ENCODE results near the gene CCDC174. TPM values are rescaled to one million over a fixed set of nuclear protein-coding genes. Genes with fewer than 3 reads are reported as not detected.

CCDC174 gene
- total and polyA plus RNA-seq, 2 experiments from 2014 or later = 8.4 to 22.1 TPM

- Histone ChIP-seq H3K9me3 (ENCODE audit: low read depth) (no peaks in the 10 kb centered on the region), H3K9ac (no peak overlapping the region), H3K4me3 (no peak overlapping the region), H3K79me2 (ENCODE audit: insufficient read depth) (no peaks in the 10 kb centered on the region), H2AFZ (no peak overlapping the region), H3K4me1 (ENCODE audit: insufficient read depth) (peaks cover 11% of the 10 kb centered on the region), H3K36me3 (ENCODE audit: low read depth) (no peaks in the 10 kb centered on the region), H3K27ac (no peak overlapping the region), H3K4me2 (ENCODE audit: unreplicated experiment) (no peak overlapping the region), H4K20me1 (ENCODE audit: insufficient read depth) (no peaks in the 10 kb centered on the region), H3K27me3 (replicated peaks; ENCODE audit: insufficient read depth) (no peaks in the 10 kb centered on the region), H3F3A (ENCODE audit: insufficient read depth) (peaks cover 14% of the 10 kb centered on the region), H3K9me2 (ENCODE audit: insufficient read depth) (no peaks in the 10 kb centered on the region)
- no peak for DNase-seq
- WGBS, 2 experiments (ENCODE audit: low coverage in 1 of 2, low lambda C conversion rate in 2 of 2, missing lambda C conversion rate in 2 of 2) = 68 to 72% methylated on average over 7 to 8 of the region's 8 CpGs
- in situ Hi-C loops (cut with MboI) = no loop called here
- TF ChIP-seq EZH2phosphoT487 (IDR thresholded peaks at IDR 0.05; ENCODE audit: insufficient read depth, low read depth) (no peak), EZH2 (IDR thresholded peaks at IDR 0.05; ENCODE audit: insufficient read depth, poor library complexity, severe bottlenecking) (no peak)
These were observed 19.7 kb upstream of the CCDC174 start for GRCh38 chr3:14631687-14632441.

- Histone ChIP-seq H3K27ac (no peak overlapping the region), H3K4me2 (ENCODE audit: unreplicated experiment) (no peak overlapping the region), H3K79me2 (ENCODE audit: insufficient read depth) (no peaks in the 10 kb centered on the region), H2AFZ (no peak overlapping the region), H3K9me2 (ENCODE audit: insufficient read depth) (no peaks in the 10 kb centered on the region), H3K4me3 (no peak overlapping the region), H3K9ac (no peak overlapping the region), H3K27me3 (replicated peaks; ENCODE audit: insufficient read depth) (no peaks in the 10 kb centered on the region), H4K20me1 (ENCODE audit: insufficient read depth) (no peaks in the 10 kb centered on the region), H3K36me3 (ENCODE audit: low read depth) (no peaks in the 10 kb centered on the region), H3K9me3 (ENCODE audit: low read depth) (no peaks in the 10 kb centered on the region), H3F3A (ENCODE audit: insufficient read depth) (peaks cover 13% of the 10 kb centered on the region), H3K4me1 (ENCODE audit: insufficient read depth) (peaks cover 9% of the 10 kb centered on the region; the same call in 1 of the 2 replicates)
- in situ Hi-C loops (cut with MboI) = no loop called here
- no peak for TF ChIP-seq EZH2 (IDR thresholded peaks at IDR 0.05; ENCODE audit: insufficient read depth, poor library complexity, severe bottlenecking)
- TF ChIP-seq EZH2phosphoT487 (IDR thresholded peaks at IDR 0.05; ENCODE audit: insufficient read depth, low read depth) = no peak
- DNase-seq = no peak
- 40 to 48% methylated on average over 4 of the region's 4 CpGs for WGBS, 2 experiments (ENCODE audit: low coverage in 1 of 2, low lambda C conversion rate in 2 of 2, missing lambda C conversion rate in 2 of 2)
These were observed 19.1 kb upstream of the CCDC174 start for GRCh38 chr3:14632442-14632930.

- TF ChIP-seq EZH2 (IDR thresholded peaks at IDR 0.05; ENCODE audit: insufficient read depth, poor library complexity, severe bottlenecking) (no peak), EZH2phosphoT487 (IDR thresholded peaks at IDR 0.05; ENCODE audit: insufficient read depth, low read depth) (no peak)
- H3K9me3 ChIP-seq (ENCODE audit: low read depth) = no peaks in the 10 kb centered on the region
- no peaks in the 10 kb centered on the region for H3K36me3 ChIP-seq (ENCODE audit: low read depth)
- no peaks in the 10 kb centered on the region for H3K27me3 ChIP-seq (replicated peaks; ENCODE audit: insufficient read depth)
- no peak overlapping the region for H2AFZ ChIP-seq
- H4K20me1 ChIP-seq (ENCODE audit: insufficient read depth) = no peaks in the 10 kb centered on the region
- 0 out of 2 replicates have a peak, but pooled peaks cover 9% of the 10 kb centered on the region for H3K4me1 ChIP-seq (ENCODE audit: insufficient read depth)
- H3K4me2 ChIP-seq (ENCODE audit: unreplicated experiment) = no peak overlapping the region
- DNase-seq = no peak
- WGBS, 2 experiments (ENCODE audit: low coverage in 1 of 2, low lambda C conversion rate in 2 of 2, missing lambda C conversion rate in 2 of 2) = 91 to 92% methylated on average over 6 of the region's 6 CpGs
- in situ Hi-C loops (cut with MboI) = no loop called here
- peaks cover 13% of the 10 kb centered on the region for H3F3A ChIP-seq (ENCODE audit: insufficient read depth)
- no peak overlapping the region for H3K27ac ChIP-seq
- no peaks in the 10 kb centered on the region for H3K79me2 ChIP-seq (ENCODE audit: insufficient read depth)
- H3K9me2 ChIP-seq (ENCODE audit: insufficient read depth) = no peaks in the 10 kb centered on the region
- H3K4me3 ChIP-seq = no peak overlapping the region
- no peak overlapping the region for H3K9ac ChIP-seq
These were observed 18.1 kb upstream of the CCDC174 start for GRCh38 chr3:14633417-14633816.

- 0 out of 2 replicates have a peak, but pooled peaks cover 9% of the 10 kb centered on the region for H3K4me1 ChIP-seq (ENCODE audit: insufficient read depth)
- H3K27me3 ChIP-seq (replicated peaks; ENCODE audit: insufficient read depth) = no peaks in the 10 kb centered on the region
- no peaks in the 10 kb centered on the region for H3K9me2 ChIP-seq (ENCODE audit: insufficient read depth)
- no peaks in the 10 kb centered on the region for H3K36me3 ChIP-seq (ENCODE audit: low read depth)
- no peaks in the 10 kb centered on the region for H3K79me2 ChIP-seq (ENCODE audit: insufficient read depth)
- in situ Hi-C loops (cut with MboI) = no loop called here
- H3K4me3 ChIP-seq = no peak overlapping the region
- H2AFZ ChIP-seq = no peak overlapping the region
- no peak for TF ChIP-seq EZH2 (IDR thresholded peaks at IDR 0.05; ENCODE audit: insufficient read depth, poor library complexity, severe bottlenecking)
- TF ChIP-seq EZH2phosphoT487 (IDR thresholded peaks at IDR 0.05; ENCODE audit: insufficient read depth, low read depth) = no peak
- peak; percentile 76 for DNase-seq
- H3K9ac ChIP-seq = no peak overlapping the region
- WGBS, 2 experiments (ENCODE audit: low coverage in 1 of 2, low lambda C conversion rate in 2 of 2, missing lambda C conversion rate in 2 of 2) = 38 to 40% methylated on average over 8 of the region's 8 CpGs
- peaks cover 13% of the 10 kb centered on the region for H3F3A ChIP-seq (ENCODE audit: insufficient read depth)
- H3K4me2 ChIP-seq (ENCODE audit: unreplicated experiment) = no peak overlapping the region
- H3K27ac ChIP-seq = no peak overlapping the region
- H3K9me3 ChIP-seq (ENCODE audit: low read depth) = no peaks in the 10 kb centered on the region
- no peaks in the 10 kb centered on the region for H4K20me1 ChIP-seq (ENCODE audit: insufficient read depth)
These were observed 17.6 kb upstream of the CCDC174 start for GRCh38 chr3:14633819-14634424.

Measured in GM23248 (cell line).